Endothelial cell of umbilical vein (primary cell): ENCODE results near the gene SH3BP5. TPM values are rescaled to one million over a fixed set of nuclear protein-coding genes. Genes with fewer than 3 reads are reported as not detected.

Experiments used
- BruUV-seq: library from RNA; stranded (reverse); fragments of 400-500 nt; replicated peaks from 2 replicates; lab custom pipeline; 2021; lab: Mats Ljungman, UMichigan
- CTCF ChIA-PET: fragments of 300-600, 350-600 bp; sonication (Branson Sonifier 250); formaldehyde crosslinking; loops from one replicate; lab custom pipeline; 2021; ENCODE audit warnings: antibody characterized with exemption, inconsistent platforms; lab: Charles Lee
- POLR2A ChIA-PET: fragments of 300-600, 350-600 bp; sonication (Branson Sonifier 250); formaldehyde crosslinking; loops from one replicate; lab custom pipeline; 2021; ENCODE audit warnings: antibody characterized with exemption, inconsistent platforms; lab: Charles Lee
- DNase-seq: peaks from one replicate; pipeline ENCODE4 v3.0.0-alpha.2; 2011; ENCODE audit warnings: low read depth, low spot score
- FAIRE-seq: peaks from 2 replicates; lab custom pipeline; 2011; peaks lifted over from hg19 to GRCh38; lab: Jason Lieb, UNC
- H2AFZ ChIP-seq: 2 replicates; pipeline ENCODE4 v1.6.0; 2012; ENCODE audit warnings: low read depth, low read length, control low read depth, inconsistent platforms
- H3K27ac ChIP-seq: 2 replicates; pipeline ENCODE4 v1.5.1; 2011; ENCODE audit warnings: low read depth, mild to moderate bottlenecking, control low read depth, low read length, moderate library complexity; ENCODE audit not compliant: insufficient read depth
- H3K27me3 ChIP-seq, 2 experiments: 2 replicates each; pipeline versions ENCODE4 v1.6.0 to v1.6.1; 2011; ENCODE audit warnings: low read length in 2 of 2, mixed read lengths in 1 of 2; ENCODE audit not compliant: control insufficient read depth in 2 of 2, insufficient read depth in 2 of 2
- H3K36me3 ChIP-seq, 2 experiments: 2 replicates in 1 of 2; 3 replicates in 1 of 2; pipeline ENCODE4 v1.5.1; 2011; ENCODE audit warnings: low read length in 2 of 2, mild to moderate bottlenecking in 1 of 2, moderate library complexity in 1 of 2; ENCODE audit not compliant: control insufficient read depth in 2 of 2, insufficient read depth in 2 of 2; ENCODE audit errors: extremely low read depth in 1 of 2
- H3K4me1 ChIP-seq: 3 replicates; pipeline ENCODE4 v1.5.1; 2011; ENCODE audit warnings: mild to moderate bottlenecking, low read length; ENCODE audit not compliant: control insufficient read depth, insufficient read depth; ENCODE audit errors: extremely low read depth
- H3K4me2 ChIP-seq: 2 replicates; pipeline ENCODE4 v1.6.1; 2011; ENCODE audit warnings: low read length, control low read depth, mixed read lengths; ENCODE audit not compliant: insufficient read depth
- H3K4me3 ChIP-seq, 3 experiments: fragments of 200-600 bp in 1 of 3; sonication (generic), shearing (Covaris generic) in 1 of 3; replicated peaks in 1 of 3; 2 replicates each; pipeline ENCODE4 v1.5.1; 2011 to 2016; ENCODE audit warnings: control low read depth in 3 of 3, low read length in 3 of 3, mild to moderate bottlenecking in 2 of 3, inconsistent platforms in 1 of 3, low read depth in 1 of 3, moderate library complexity in 1 of 3; ENCODE audit not compliant: insufficient read depth in 1 of 3
- H3K79me2 ChIP-seq: 2 replicates; pipeline ENCODE4 v1.6.0; 2012; ENCODE audit warnings: low read length, inconsistent platforms; ENCODE audit not compliant: control insufficient read depth, insufficient read depth
- H3K9ac ChIP-seq: replicated peaks from 2 replicates; pipeline ENCODE3; 2011; ENCODE audit warnings: low read length, control low read depth; ENCODE audit not compliant: insufficient read depth; ENCODE audit errors: extremely low read depth
- H3K9me1 ChIP-seq: replicated peaks from 3 replicates; pipeline ENCODE4 v1.6.0; 2011; ENCODE audit warnings: mild to moderate bottlenecking, low read length; ENCODE audit not compliant: control insufficient read depth, insufficient read depth; ENCODE audit errors: extremely low read depth
- H3K9me3 ChIP-seq: replicated peaks from 2 replicates; pipeline ENCODE4 v1.5.1; 2012; ENCODE audit warnings: low read length, inconsistent platforms; ENCODE audit not compliant: control insufficient read depth, insufficient read depth
- H4K20me1 ChIP-seq: replicated peaks from 2 replicates; pipeline ENCODE3; 2011; ENCODE audit warnings: mild to moderate bottlenecking, low read length; ENCODE audit not compliant: control insufficient read depth, insufficient read depth; ENCODE audit errors: extremely low read depth
- CTCF ChIP-seq, 2 donors: IDR thresholded peaks; 1 replicate in 1 of 2; 2 replicates in 1 of 2; pipeline ENCODE4 v1.5.1; 2011; ENCODE audit warnings: low read length in 2 of 2, mild to moderate bottlenecking in 2 of 2, moderate library complexity in 2 of 2, control low read depth in 1 of 2, inconsistent platforms in 1 of 2, low read depth in 1 of 2; ENCODE audit not compliant: insufficient read depth in 1 of 2; ENCODE audit errors: extremely low read depth in 1 of 2
- EZH2 ChIP-seq: IDR thresholded peaks from 2 replicates; pipeline ENCODE4 v1.6.1; 2012; ENCODE audit warnings: borderline replicate concordance, low read depth, mild to moderate bottlenecking, moderate library complexity, low read length, inconsistent platforms; ENCODE audit not compliant: severe bottlenecking
- FOS ChIP-seq: IDR thresholded peaks from 2 replicates; pipeline ENCODE4 v1.6.1; 2011; ENCODE audit warnings: mild to moderate bottlenecking, low read length, moderate library complexity, borderline replicate concordance; ENCODE audit not compliant: insufficient read depth
- GATA2 ChIP-seq: IDR thresholded peaks from 2 replicates; pipeline ENCODE4 v1.7.0; 2011; ENCODE audit warnings: low read depth, mild to moderate bottlenecking, moderate library complexity, mixed read lengths, low read length; ENCODE audit not compliant: insufficient read length, insufficient read depth
- JUN ChIP-seq: IDR thresholded peaks from 2 replicates; pipeline ENCODE4 v1.6.1; 2011; ENCODE audit warnings: borderline replicate concordance, low read depth; ENCODE audit not compliant: insufficient read length, insufficient read depth
- MYC ChIP-seq: IDR thresholded peaks from one replicate; pipeline ENCODE4 v1.6.1; 2011; ENCODE audit warnings: mild to moderate bottlenecking, low read depth, low read length
- POLR2AphosphoS5 ChIP-seq: IDR thresholded peaks from 2 replicates; pipeline ENCODE4 v1.6.1; 2012; ENCODE audit warnings: low read depth, mild to moderate bottlenecking, control low read depth, low read length, moderate library complexity; ENCODE audit not compliant: insufficient read depth
- dilution Hi-C: fragments of 300-500 bp; cut with MboI; formaldehyde crosslinking; loops from one replicate; pipeline ENCODE4 v1.15.0; 2019; ENCODE audit warnings: low sequenced_read_pairs; ENCODE audit not compliant: extremely low pct_ligation_motif_present
- intact Hi-C: fragments of 100-400 bp; cut with micrococcal nuclease; formaldehyde crosslinking; loops from one replicate; pipeline ENCODE4 v1.10.0; 2022
- polyA plus RNA-seq, 4 experiments: library from polyadenylated mRNA; depleted of rRNA in 3 of 4; stranded (reverse) in 3 of 4; unstranded in 1 of 4; fragments of >200 nt; gene quantifications; 2 replicates each; pipeline versions ENCODE4 v1.2.1 to v1.2.3, GENCODE V29; 2011 to 2012; ENCODE audit warnings: missing spikeins in 1 of 4
- total RNA-seq: library from RNA; stranded (reverse); gene quantifications from 2 replicates; pipeline ENCODE4 v1.2.3, GENCODE V29; 2021

Gene SH3BP5
- total and polyA plus RNA-seq, 2 donors (not counting 3 experiments of a cell fraction or from before 2014, with no cell fraction given), result 35.3 to 76.3 TPM

GRCh38 chr3:15228147-15228546, 104.2 kb downstream of the SH3BP5 start:
- ChIA-PET POLR2A (no interaction called here), CTCF (interaction anchor here (1.0 to 1.4 kb wide), 2 partner anchors 8 to 177 kb away, joined by 4 to 5 read pairs; no protein-coding TSS in a partner anchor)
- Histone ChIP-seq H2AFZ (no peak overlapping the region), H3K4me1 (no peaks in the 10 kb centered on the region), H4K20me1 (no peaks in the 10 kb centered on the region), H3K4me3 (no peak overlapping the region), H3K36me3 (peaks cover 2 to 24% of the 10 kb centered on the region in 2 experiments), H3K9me3 (no peaks in the 10 kb centered on the region), H3K4me2 (no peak overlapping the region), H3K9ac (no peak overlapping the region), H3K79me2 (no peaks in the 10 kb centered on the region), H3K27me3 (no peaks in the 10 kb centered on the region), H3K9me1 (no peaks in the 10 kb centered on the region), H3K27ac (no peak overlapping the region)
- dilution Hi-C loops (no loop called here), intact Hi-C loops (no loop called here)
- BruUV-seq, result no TSS peak
- TF ChIP-seq POLR2AphosphoS5, result no peak
- TF ChIP-seq FOS, result no peak
- no peak for TF ChIP-seq MYC
- no peak for TF ChIP-seq CTCF (IDR thresholded peaks at IDR 0.05; ENCODE audit: extremely low read depth in 1 of 2, insufficient read depth in 1 of 2, low read depth in 1 of 2, low read length in 2 of 2)
- TF ChIP-seq JUN, result no peak
- TF ChIP-seq GATA2, result no peak
- TF ChIP-seq EZH2, result no peak
- no peak for FAIRE-seq
- no peak for DNase-seq
